HUDEP-2 (cell line): Measurements from ENCODE around the gene CFAP68.
"Not testable (repeated sequence)": the region's sequence is repeated elsewhere in the genome, so short reads cannot be mapped to it uniquely, and the experiment has no call there.

Experiments used
- DNase-seq, 76 experiments: peaks; one replicate each; lab custom pipeline; 2025; ENCODE audit not compliant: unreplicated experiment in 76 of 76; lab: John Stamatoyannopoulos, UW

The CFAP68 gene

DNA sequence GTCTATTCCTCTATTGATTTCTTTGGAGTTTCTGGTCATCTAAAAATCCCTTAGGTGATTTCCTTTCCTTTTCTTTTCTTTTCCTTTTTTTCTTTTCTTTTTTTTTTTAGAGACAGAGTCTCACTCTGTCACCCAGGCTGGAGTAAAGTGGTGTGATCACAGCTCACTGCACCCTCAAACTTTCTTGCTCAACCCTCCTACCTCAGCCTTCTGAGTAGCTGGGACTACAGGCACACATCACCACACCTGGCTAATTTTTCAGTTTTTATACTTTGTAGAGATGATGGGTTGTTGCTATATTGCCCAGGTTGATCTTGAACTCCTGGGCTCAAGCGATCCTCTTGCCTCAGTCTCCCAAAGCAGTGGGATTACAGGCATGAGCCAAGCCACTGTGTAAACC is 37.4 kb downstream of the CFAP68 start:
- DNase-seq, result no peak

DNA sequence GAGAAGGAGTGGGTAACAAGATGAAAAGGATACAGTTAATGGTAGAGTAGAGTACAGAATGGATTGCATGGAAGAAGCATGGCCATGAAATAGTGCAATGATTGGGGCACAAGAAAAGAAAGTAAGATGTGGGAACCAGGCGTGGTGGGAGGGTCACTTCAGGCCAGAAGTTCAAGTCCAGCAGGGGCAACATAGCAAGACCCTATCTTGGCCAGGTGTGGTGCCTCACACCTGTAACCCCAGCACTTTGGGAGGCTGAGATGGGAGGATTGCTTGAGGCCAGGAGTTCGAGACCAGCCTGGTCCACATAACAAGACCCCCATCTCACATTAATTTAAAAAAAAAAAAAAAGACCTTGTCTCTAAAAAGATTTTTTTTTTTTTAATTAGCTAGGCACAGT is 38.0 kb downstream of the CFAP68 start:
- no peak for DNase-seq

DNA sequence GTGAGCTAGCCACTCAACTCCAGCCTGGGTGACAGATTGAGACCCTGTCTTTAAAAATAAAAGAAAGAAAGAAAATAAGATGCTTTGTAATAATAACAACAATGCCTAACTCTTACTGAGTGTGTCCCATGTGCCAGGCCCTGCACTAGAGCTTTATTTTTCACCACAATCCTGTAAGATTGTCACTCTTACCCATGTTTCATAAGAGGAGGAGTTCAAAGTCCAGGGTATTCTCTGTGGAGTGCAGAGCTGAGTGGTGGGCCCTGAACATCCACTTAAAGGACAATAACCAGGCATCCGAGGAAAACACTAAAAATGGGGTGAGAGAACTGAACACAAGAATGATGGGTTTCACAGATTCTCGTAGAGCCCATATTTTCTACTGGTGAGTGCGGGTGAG is 38.4 kb downstream of the CFAP68 start:
- no peak for DNase-seq

DNA sequence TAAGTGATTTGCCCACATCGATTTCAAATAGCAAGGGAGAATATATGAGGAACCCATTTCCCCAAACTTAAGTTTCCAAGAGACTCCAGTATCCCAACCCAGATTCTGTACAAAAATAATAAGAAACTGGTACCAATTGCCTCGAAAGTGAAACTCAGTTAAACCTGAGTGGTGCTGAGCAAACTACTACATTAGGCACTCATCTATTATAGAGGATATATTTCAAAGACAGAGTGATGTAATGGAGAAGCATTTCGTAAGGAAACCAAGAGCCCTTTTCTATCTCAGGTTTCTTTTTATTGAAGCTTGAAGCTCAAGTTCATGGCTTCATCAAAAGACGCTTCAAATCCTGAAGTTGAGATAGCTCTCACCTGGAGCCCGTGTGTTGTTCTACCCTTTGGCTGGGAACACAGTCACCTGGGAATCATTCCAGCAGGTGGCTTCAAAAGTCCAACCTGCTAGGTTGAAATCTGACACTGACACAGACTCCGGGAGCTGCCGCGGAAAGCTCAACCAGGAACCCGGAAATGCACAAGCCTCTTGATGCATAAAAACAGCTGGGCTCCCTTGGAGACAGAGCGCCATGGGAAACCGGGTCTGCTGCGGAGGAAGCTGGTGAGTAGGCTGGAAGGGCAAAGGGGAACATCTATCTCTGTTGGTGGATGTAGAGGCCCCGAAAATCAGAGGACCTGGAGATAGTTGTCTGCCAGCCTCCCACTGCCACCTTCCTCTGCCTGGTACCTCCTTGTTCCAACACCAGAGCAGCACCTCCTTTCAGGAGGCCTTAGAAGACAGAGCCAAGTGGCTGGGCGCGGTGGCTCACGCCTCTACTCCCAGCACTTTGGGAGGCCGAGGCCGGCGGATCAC is 39.3 kb downstream of the CFAP68 start, which contains the start of gene C11orf52:
TSS of gene C11orf52 (plus strand) at position 524 of the 867 bp plus-strand sequence. CDS start at position 584, 60 bp downstream.
- no peak for DNase-seq

- no peak for DNase-seq
These were observed 41.6 kb downstream of the CFAP68 start for GRCh38 chr11:111920908-111921307.

DNA sequence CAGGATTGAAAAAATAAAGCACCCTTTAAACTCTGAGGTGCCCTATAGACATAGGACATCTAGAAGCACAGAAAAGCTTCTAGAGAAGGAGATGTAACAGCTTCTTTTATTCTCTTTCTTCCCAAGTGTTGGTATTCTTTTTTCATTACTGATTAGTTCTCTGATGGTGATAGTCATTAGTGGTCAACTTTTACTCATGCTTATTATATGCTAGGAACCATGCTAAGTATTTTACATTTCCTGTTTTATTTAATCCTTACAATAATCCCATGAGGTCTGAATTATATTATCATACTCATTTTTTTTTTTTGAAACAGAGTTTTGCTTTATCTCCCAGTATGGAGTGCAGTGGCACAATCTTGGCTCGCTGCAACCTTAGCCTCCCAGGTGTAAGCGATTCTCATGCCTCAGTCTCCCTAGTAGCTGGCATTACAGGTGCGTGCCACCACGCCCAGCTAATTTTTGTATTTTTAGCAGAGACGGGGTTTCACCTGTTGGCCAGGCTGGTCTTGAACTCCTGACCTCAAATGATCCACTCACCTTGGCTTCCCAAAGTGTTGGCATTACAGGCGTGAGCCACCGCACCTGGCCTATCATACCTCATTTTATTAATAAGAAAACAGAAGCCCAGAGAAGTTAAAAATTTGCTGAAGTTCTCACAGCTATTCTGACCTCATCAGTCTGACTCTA is 42.3 kb downstream of the CFAP68 start:
- no peak for DNase-seq

DNA sequence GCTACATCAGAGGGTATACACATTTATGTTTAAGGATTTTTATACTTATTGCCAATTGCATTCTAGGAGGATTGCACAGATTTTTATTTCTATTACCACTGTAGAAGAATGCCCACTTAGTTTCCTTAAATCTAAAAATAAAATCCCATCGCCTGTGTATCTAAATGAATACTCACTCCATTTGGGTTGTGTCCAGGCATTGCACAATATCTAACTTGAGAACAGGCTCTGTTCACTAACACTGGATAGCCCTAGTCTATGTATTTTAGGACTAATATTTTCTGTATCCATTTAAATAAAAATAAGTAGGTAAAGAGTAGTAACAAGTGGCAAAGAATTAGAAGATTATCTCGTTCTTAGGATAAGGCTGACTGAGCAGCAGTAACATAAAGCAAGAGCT is 43.5 kb downstream of the CFAP68 start:
- no peak for DNase-seq

DNA sequence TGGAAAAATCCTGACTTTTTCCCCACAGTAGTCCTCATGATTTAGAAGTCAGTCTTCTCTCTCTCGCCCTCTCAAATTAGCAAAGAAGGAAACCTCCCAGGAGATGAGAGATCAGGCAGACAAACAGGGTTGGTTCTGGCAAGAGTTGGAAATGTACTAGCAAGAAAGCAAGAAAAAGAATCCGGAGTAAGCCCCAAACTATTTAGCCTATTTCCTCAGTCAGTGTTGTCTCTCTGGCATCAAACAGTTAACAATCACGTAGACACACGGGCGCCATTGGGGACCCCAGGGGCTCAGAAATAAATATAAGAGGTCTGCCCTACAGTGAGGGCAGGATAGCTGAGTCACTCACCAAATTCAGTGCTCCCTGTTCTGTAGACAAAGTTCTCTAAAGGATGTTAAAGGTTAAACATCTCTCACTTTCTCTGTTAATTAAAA is 44.0 kb downstream of the CFAP68 start:
- no peak for DNase-seq

DNA sequence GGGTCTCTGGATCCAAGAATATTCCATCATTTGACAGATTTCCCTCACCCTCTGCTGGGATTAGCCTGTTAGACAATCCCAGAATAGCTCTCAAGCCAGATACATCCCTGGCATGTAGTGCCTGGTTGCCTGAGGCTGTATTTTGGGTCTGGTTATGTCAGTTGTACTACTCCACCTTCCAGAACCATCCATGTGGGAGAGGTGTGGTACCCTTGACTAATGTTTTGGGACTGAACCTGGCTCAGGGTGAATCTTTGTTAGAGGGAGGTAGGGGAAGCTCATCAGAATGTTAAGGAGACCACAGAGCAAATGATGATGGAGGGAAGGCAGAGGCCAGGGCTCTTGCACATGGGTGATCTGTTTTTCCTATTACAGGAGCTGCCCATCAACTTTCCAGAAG is 44.6 kb downstream of the CFAP68 start:
- DNase-seq, result no peak

- DNase-seq, result no peak
These were observed 46.6 kb downstream of the CFAP68 start for GRCh38 chr11:111925953-111926352.

DNA sequence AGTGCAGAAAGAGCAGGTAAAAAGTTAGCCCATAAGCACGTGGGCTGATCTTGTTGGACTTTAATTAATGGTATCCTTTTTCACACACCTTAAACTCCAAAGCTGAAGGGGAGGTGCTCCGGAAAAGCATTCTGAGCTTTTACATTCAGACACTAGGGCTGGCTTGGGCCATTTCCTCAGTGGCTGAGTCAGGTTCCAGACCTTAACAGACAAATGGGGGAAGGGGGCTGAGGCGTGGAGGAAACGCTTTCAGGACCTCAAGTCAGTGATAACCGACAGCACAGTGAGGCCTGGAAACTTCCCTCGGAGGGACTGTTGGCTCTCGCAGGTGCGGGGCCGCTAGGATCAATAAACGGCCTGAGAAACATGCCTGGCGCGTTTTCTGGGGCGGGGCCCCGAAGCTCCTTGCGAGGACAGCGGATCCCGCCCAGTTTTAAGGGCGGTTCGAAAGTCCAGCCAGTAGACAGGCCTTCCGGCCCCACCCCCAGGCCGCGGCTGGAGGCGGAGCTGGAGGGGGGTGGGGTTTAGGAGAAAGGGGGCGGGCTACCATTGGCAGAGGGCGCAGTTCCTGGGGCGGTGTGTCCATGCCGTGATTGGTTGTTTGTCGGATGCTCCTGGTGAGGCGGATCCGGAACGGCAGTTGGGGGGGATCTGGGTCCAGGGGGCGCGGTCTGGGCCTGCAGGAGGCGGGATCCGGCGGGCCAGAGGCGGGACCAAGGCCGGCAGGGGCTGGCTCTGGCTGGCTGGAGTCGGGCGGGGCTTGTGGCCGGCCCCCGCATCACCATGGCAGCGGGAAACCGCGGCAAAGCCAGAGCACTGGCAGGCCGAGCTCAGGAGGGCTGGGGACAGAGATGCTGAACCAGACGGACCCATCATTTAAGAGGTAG is 47.4 kb downstream of the CFAP68 start:
- DNase-seq, result peak; percentile 19 to 100 (median 97)

DNA sequence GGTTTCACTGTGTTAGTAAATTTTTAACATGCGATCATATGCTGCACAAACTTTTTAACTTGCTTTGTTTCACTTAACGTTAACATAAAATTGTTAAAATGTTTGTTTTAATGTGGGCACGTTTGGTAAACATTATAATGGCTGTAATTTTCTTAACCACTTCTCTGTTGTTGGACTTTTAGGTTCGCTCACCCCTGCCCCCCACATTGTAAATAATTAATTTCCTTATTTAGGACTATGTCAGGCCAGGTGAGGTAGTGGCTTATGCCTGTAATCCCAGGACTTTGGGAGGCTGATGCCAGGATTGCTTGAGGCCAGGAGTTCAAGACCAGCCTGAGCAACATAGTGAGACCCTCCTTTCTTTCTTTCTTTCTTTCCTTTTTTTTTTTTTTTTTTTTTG is 51.1 kb downstream of the CFAP68 start:
- no peak for DNase-seq

GRCh38 chr11:111932611-111932950 is 53.2 kb downstream of the CFAP68 start:
- DNase-seq, result no peak

DNA sequence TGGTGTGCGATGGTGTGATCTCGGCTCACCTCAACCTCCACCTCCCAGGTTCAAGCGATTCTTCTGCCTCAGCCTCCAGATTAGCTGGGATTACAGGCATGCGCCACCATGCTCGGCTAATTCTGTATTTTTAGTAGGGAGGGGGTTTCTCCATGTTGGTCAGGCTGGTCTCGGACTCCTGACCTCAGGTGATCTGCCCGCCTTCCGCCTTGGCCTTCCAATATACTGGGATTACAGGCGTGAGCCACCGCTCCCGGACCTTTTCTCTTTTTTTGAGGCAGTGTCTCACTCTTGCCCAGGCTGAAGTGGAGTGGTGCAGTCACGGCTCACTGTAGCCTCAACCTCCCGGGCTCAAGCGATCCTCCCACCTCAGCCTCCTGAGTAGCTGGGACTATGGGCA is 53.8 kb downstream of the CFAP68 start:
- DNase-seq, result not testable (repeated sequence)

GRCh38 chr11:111933872-111934271 is 54.5 kb downstream of the CFAP68 start:
- DNase-seq, result no peak

DNA sequence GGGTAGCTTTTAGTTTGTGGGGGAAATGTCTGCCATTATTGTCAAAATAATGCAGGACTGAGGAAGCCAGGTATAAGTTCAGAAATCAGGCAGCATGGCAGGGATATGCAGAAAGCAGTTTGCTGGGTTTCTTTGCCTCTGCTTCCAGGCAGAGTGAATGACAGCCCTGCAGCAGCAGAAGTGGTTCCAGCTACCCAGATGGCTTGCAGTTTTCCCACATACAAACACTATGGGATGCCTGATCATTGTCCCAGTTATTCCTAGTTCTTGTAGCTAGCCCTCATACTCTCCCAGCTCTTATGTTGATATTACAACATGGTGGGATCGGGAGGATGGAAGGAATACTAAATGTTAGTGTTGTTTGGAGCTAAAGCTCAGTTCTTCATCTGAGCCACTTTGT is 55.0 kb downstream of the CFAP68 start:
- DNase-seq, result no peak
